K562 (cell line): ENCODE data around the gene AP2S1. TPM values are rescaled to one million over a fixed set of nuclear protein-coding genes. Genes with fewer than 3 reads are reported as not detected.

Experiments
- ARID1B ChIP-seq: fragments of 450-650 bp; IDR thresholded peaks from 2 replicates; pipeline ENCODE4 v1.6.1; 2016; ENCODE audit warnings: antibody characterized with exemption, mild to moderate bottlenecking, inconsistent platforms
- ARID3A ChIP-seq: IDR thresholded peaks from 2 replicates; pipeline ENCODE4 v1.6.1; 2012; ENCODE audit warnings: low read depth, low read length, improper control_type of control experiment, borderline replicate concordance
- BACH1 ChIP-seq: fragments of 200-800 bp; sonication (Bioruptor generic); IDR thresholded peaks from 2 replicates; pipeline ENCODE4 v1.6.1; 2016; ENCODE audit warnings: missing genetic modification characterization, missing compliant biosample characterization
- GATA2 ChIP-seq: sonication (generic); formaldehyde crosslinking; IDR thresholded peaks from 2 replicates; pipeline ENCODE4 v1.4.0; 2020; ENCODE audit warnings: mild to moderate bottlenecking, missing genetic modification reagents
- GATAD2B ChIP-seq: fragments of 450-650 bp; IDR thresholded peaks from 2 replicates; pipeline ENCODE4 v1.6.1; 2017; ENCODE audit warnings: mild to moderate bottlenecking, borderline replicate concordance
- JUND ChIP-seq, 2 experiments: IDR thresholded peaks; 2 replicates in 1 of 2; 3 replicates in 1 of 2; pipeline ENCODE4 v1.6.1; 2011; ENCODE audit warnings: borderline replicate concordance in 2 of 2, low read depth in 2 of 2, low read length in 2 of 2, improper control_type of control experiment in 1 of 2, missing biosample characterization in 1 of 2, missing genetic modification characterization in 1 of 2, missing genetic modification reagents in 1 of 2
- LCOR ChIP-seq: sonication (generic); formaldehyde crosslinking; IDR thresholded peaks from 2 replicates; pipeline ENCODE4 v1.8.0; 2022; ENCODE audit warnings: mild to moderate bottlenecking, missing genetic modification reagents
- MAFG ChIP-seq: fragments of 450-650 bp; conservative IDR thresholded peaks from 2 replicates; pipeline ENCODE4 v1.6.1; 2016; ENCODE audit warnings: missing genetic modification characterization, missing compliant biosample characterization
- MAFK ChIP-seq: IDR thresholded peaks from 2 replicates; pipeline ENCODE4 v1.6.1; 2011; ENCODE audit warnings: low read length, improper control_type of control experiment
- MAZ ChIP-seq, 2 experiments: fragments of 450-650 bp in 1 of 2; sonication (generic) in 1 of 2; formaldehyde crosslinking; IDR thresholded peaks in 1 of 2; conservative IDR thresholded peaks in 1 of 2; 2 replicates each; pipeline versions ENCODE4 v1.4.0 to v1.5.0; 2020; ENCODE audit warnings: mild to moderate bottlenecking in 1 of 2, missing genetic modification reagents in 1 of 2
- MEIS2 ChIP-seq: fragments of 450-650 bp; IDR thresholded peaks from 2 replicates; pipeline ENCODE4 v1.6.1; 2014; ENCODE audit warnings: mild to moderate bottlenecking; ENCODE audit not compliant: partially characterized antibody
- NONO ChIP-seq, 2 experiments: fragments of 200-400 bp in 1 of 2; fragments of 450-650 bp in 1 of 2; formaldehyde crosslinking in 1 of 2; IDR thresholded peaks; 2 replicates each; pipeline ENCODE4 v1.6.1; 2017; ENCODE audit warnings: low read depth in 2 of 2, mild to moderate bottlenecking in 2 of 2, moderate library complexity in 2 of 2, low read length in 1 of 2
- PKNOX1 ChIP-seq: fragments of 450-650 bp; IDR thresholded peaks from 2 replicates; pipeline ENCODE4 v1.6.1; 2016
- PURB ChIP-seq: sonication (generic); formaldehyde crosslinking; IDR thresholded peaks from 2 replicates; pipeline ENCODE4 v1.9.0; 2021; ENCODE audit warnings: low read depth, mild to moderate bottlenecking, missing genetic modification reagents
- RBM15 ChIP-seq: fragments of 200-400 bp; formaldehyde crosslinking; IDR thresholded peaks from 2 replicates; pipeline ENCODE4 v1.6.1; 2018; ENCODE audit warnings: mild to moderate bottlenecking, low read length, moderate library complexity; ENCODE audit not compliant: insufficient read depth
- SMARCA4 ChIP-seq: fragments of 450-650 bp; IDR thresholded peaks from 2 replicates; pipeline ENCODE4 v1.6.1; 2016
- TBP ChIP-seq: optimal IDR thresholded peaks from 2 replicates; pipeline ENCODE3; 2011; ENCODE audit warnings: low read depth, low read length, improper control_type of control experiment
- TFE3 ChIP-seq: fragments of 450-650 bp; formaldehyde crosslinking; IDR thresholded peaks from 2 replicates; pipeline ENCODE4 v1.4.0; 2020; ENCODE audit warnings: mild to moderate bottlenecking, mixed read lengths
- ZNF316 ChIP-seq: fragments of 450-650 bp; IDR thresholded peaks from 2 replicates; pipeline ENCODE4 v1.6.1; 2016
- ZNF696 ChIP-seq: fragments of 250-450 bp; sonication (Bioruptor Pico); conservative IDR thresholded peaks from 2 replicates; pipeline ENCODE4 v1.4.0; 2020; ENCODE audit warnings: mild to moderate bottlenecking, moderate library complexity
- polyA plus RNA-seq, 8 experiments: library from polyadenylated mRNA; depleted of rRNA in 4 of 8; stranded (reverse) in 5 of 8; unstranded in 3 of 8; fragments of >200 nt; fragmentation: Nextera tagmentation in 2 of 8; fragmentation: Illumina TruSeq in 1 of 8; extraction: Ambion mirVana in 2 of 8; extraction: Trizol in 1 of 8; gene quantifications; 2 replicates each; pipeline versions ENCODE4 v1.2.1 to v1.2.3, GENCODE V29; 2011 to 2014; ENCODE audit warnings: inconsistent platforms in 1 of 8, missing spikeins in 1 of 8
- total RNA-seq, 7 experiments: library from RNA; depleted of rRNA in 6 of 7; stranded (reverse); fragments of >200 nt in 6 of 7; fragmentation: Illumina TruSeq in 2 of 7; extraction: Trizol in 2 of 7; gene quantifications; 2 replicates each; pipeline versions ENCODE4 v1.2.1 to v1.2.3, GENCODE V29; 2011 to 2021; ENCODE audit warnings: low replicate concordance in 1 of 7
- TF ChIP-seq, protein P1 (sequence below): fragments of 450-650 bp; IDR thresholded peaks from 2 replicates; pipeline ENCODE4 v1.6.1; 2014; ENCODE audit warnings: low read depth, mild to moderate bottlenecking, moderate library complexity, borderline replicate concordance
- TF ChIP-seq, protein P2 (sequence below): fragments of 250-450 bp; sonication (Bioruptor Pico); IDR thresholded peaks from 2 replicates; pipeline ENCODE4 v1.9.0; 2021; ENCODE audit warnings: mild to moderate bottlenecking

The AP2S1 gene
- total and polyA plus RNA-seq, 9 of the 15 experiments (the other 6 are each of a cell fraction or from before 2014, with no cell fraction given) = 32.4 to 294 (median 136) TPM

DNA sequence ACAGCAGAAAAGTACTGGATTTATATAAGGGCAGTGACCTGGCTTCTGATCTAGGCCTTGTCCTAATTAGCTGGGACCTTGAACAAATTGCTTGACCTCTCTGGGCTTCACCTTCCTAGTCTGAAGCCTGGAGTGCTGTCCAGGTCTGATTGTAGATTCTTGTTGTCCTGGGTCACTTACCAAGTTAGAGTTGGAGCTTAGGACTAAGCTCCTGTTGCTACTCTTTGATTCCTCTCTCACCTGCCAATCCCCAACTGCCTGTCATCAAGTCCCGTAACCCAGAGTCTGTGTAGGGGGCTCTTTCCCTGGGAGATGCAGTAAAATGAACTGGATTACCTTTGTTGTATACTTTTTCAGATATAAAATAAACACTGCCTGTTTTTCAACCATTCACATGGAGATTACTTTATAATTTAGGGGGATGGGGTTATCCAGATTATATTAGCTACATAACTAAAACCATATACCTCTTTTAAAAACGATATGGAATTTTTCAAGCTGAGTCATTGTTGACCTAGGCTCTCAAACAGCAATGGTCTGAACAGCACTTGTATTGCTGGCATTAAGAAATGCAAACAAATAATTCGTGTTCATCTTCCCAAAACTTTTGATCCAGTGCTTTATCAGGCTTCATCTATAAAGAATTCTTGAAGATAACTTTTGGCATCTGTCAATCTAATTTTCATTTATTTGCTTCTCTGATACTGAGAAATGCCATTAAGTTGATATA lies 15.9 kb upstream of the AP2S1 start (continued):
- peak; percentile 66 for TF ChIP-seq SMARCA4
- TF ChIP-seq PKNOX1 = peak; percentile 64
- no peak for TF ChIP-seq GATA2
- TF ChIP-seq ZNF696 = no peak
- 0 out of 2 replicates have a peak, but pooled peaks have one; percentile 25 for TF ChIP-seq JUND (IDR thresholded peaks at IDR 0.05; ENCODE audit: borderline replicate concordance, low read depth, low read length)
- TF ChIP-seq JUND (tag; IDR thresholded peaks at IDR 0.05; ENCODE audit: borderline replicate concordance, low read depth, low read length) = no peak
- TF ChIP-seq MAFG (tag) = peak; percentile 93
- TF ChIP-seq, protein P1, sequence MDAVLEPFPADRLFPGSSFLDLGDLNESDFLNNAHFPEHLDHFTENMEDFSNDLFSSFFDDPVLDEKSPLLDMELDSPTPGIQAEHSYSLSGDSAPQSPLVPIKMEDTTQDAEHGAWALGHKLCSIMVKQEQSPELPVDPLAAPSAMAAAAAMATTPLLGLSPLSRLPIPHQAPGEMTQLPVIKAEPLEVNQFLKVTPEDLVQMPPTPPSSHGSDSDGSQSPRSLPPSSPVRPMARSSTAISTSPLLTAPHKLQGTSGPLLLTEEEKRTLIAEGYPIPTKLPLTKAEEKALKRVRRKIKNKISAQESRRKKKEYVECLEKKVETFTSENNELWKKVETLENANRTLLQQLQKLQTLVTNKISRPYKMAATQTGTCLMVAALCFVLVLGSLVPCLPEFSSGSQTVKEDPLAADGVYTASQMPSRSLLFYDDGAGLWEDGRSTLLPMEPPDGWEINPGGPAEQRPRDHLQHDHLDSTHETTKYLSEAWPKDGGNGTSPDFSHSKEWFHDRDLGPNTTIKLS = no peak
- TF ChIP-seq RBM15 = no peak
- TF ChIP-seq TFE3 (CRISPR knock-in tag) = no peak
- 0 out of 2 replicates have a peak, but pooled peaks have one; percentile 36 for TF ChIP-seq GATAD2B
- TF ChIP-seq TBP = no peak
- no peak for TF ChIP-seq PURB (CRISPR knock-in tag)
- TF ChIP-seq MEIS2 = peak; percentile 28
- peak; percentile 69 for TF ChIP-seq BACH1 (tag)
- peak; percentile 84 for TF ChIP-seq MAFK
- TF ChIP-seq ZNF316 = peak; percentile 84
- no peak for TF ChIP-seq NONO (IDR thresholded peaks at IDR 0.05; ENCODE audit: low read depth in 2 of 2, low read length in 1 of 2)
- TF ChIP-seq, protein P2, sequence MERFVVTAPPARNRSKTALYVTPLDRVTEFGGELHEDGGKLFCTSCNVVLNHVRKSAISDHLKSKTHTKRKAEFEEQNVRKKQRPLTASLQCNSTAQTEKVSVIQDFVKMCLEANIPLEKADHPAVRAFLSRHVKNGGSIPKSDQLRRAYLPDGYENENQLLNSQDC (CRISPR knock-in tag) = no peak
- peak in 1 of 2 experiments; percentile 12; a peak in 1 of 4 replicates for TF ChIP-seq MAZ (CRISPR knock-in tag; conservative IDR thresholded peaks at IDR 0.05 in 1 of 2, IDR thresholded peaks at IDR 0.05 in 1 of 2)
- no peak for TF ChIP-seq LCOR (CRISPR knock-in tag)
- peak; percentile 58 for TF ChIP-seq ARID1B
- no peak; the same call in 1 of the 2 replicates for TF ChIP-seq ARID3A
